A549 (cell line): ENCODE results near the gene RARA. TPM values are rescaled to one million over a fixed set of nuclear protein-coding genes. Genes with fewer than 3 reads are reported as not detected.

Experiments
- ATAC-seq, 2 experiments: fragments of 200-7000 bp in 1 of 2; fragments of >200 bp in 1 of 2; cut with Nextera tagmentation in 1 of 2; cut with Tn5 transposase in 1 of 2; 3 replicates each; pipeline versions ENCODE4 v1.8.0 to v1.9.1; 2018 to 2020; ENCODE audit warnings: mild to moderate bottlenecking in 1 of 2, moderate library complexity in 1 of 2
- CTCF ChIA-PET: fragments of 300-600 bp; sonication (Branson Sonifier 250); formaldehyde crosslinking; extraction: SDS; loops from one replicate; lab custom pipeline; 2021; ENCODE audit warnings: antibody characterized with exemption, inconsistent platforms; lab: Yijun Ruan, JAX
- POLR2A ChIA-PET: fragments of 350-600 bp; formaldehyde crosslinking; extraction: SDS; loops from one replicate; lab custom pipeline; 2021; ENCODE audit warnings: antibody characterized with exemption, inconsistent platforms; lab: Yijun Ruan, JAX
- DNase-seq, 2 experiments: peaks; one replicate each; pipeline versions ENCODE4 v3.0.0 to v3.0.0-alpha.2; 2011 to 2016; ENCODE audit warnings: low read depth in 1 of 2, low spot score in 1 of 2
- FAIRE-seq: peaks from 2 replicates; lab custom pipeline; 2011; peaks lifted over from hg19 to GRCh38; lab: Jason Lieb, UNC
- H3K27ac ChIP-seq, 2 experiments: fragments of >200 bp; sonication (Bioruptor Twin); formaldehyde crosslinking; 3 replicates each; pipeline ENCODE4 v1.5.1; 2016 to 2017
- H3K4me1 ChIP-seq: fragments of >200 bp; sonication (Bioruptor Twin); formaldehyde crosslinking; 3 replicates; pipeline ENCODE4 v1.6.1; 2016
- H3K4me2 ChIP-seq: fragments of >200 bp; sonication (Bioruptor Twin); formaldehyde crosslinking; 3 replicates; pipeline ENCODE4 v1.6.1; 2016
- H3K4me3 ChIP-seq: fragments of >200 bp; sonication (Bioruptor Twin); formaldehyde crosslinking; 3 replicates; pipeline ENCODE4 v1.5.1; 2016
- H3K9me3 ChIP-seq: fragments of >200 bp; sonication (Bioruptor Twin); formaldehyde crosslinking; 3 replicates; pipeline ENCODE4 v1.6.1; 2016
- CBX8 ChIP-seq: fragments of 200-600 bp; sonication (generic); IDR thresholded peaks from 2 replicates; pipeline ENCODE4 v1.6.1; 2016
- CEBPB ChIP-seq, 2 experiments: fragments of >200 bp in 1 of 2; sonication (Bioruptor Twin) in 1 of 2; formaldehyde crosslinking in 1 of 2; IDR thresholded peaks; 2 replicates each; pipeline ENCODE4 v1.6.1; 2012 to 2016
- CHD2 ChIP-seq: fragments of 150-350 bp; IDR thresholded peaks from 2 replicates; pipeline ENCODE4 v1.6.1; 2014; ENCODE audit warnings: low read length; ENCODE audit not compliant: partially characterized antibody
- CHD4 ChIP-seq: fragments of 200-600 bp; sonication (generic); IDR thresholded peaks from 2 replicates; pipeline ENCODE4 v1.6.1; 2016; ENCODE audit warnings: antibody characterized with exemption, mild to moderate bottlenecking, borderline replicate concordance
- EHF ChIP-seq: fragments of 250-450 bp; sonication (Bioruptor Pico); IDR thresholded peaks from 2 replicates; pipeline ENCODE4 v1.5.0; 2020; ENCODE audit warnings: mild to moderate bottlenecking
- FOSL2 ChIP-seq, 2 experiments: fragments of 450-650 bp in 1 of 2; fragments of >200 bp in 1 of 2; sonication (Bioruptor Twin) in 1 of 2; formaldehyde crosslinking; IDR thresholded peaks; 2 replicates each; pipeline versions ENCODE4 v1.5.0 to v1.6.1; 2016 to 2020; ENCODE audit warnings: mild to moderate bottlenecking in 1 of 2, moderate library complexity in 1 of 2
- HMGXB4 ChIP-seq: fragments of 250-450 bp; sonication (Bioruptor Pico); IDR thresholded peaks from 2 replicates; pipeline ENCODE4 v1.5.0; 2021; ENCODE audit warnings: mild to moderate bottlenecking, moderate library complexity, borderline replicate concordance
- JUNB ChIP-seq: fragments of >200 bp; sonication (Bioruptor Twin); formaldehyde crosslinking; IDR thresholded peaks from 2 replicates; pipeline ENCODE4 v1.6.1; 2016
- MAX ChIP-seq: IDR thresholded peaks from 2 replicates; pipeline ENCODE4 v1.6.1; 2012
- MAZ ChIP-seq: fragments of 150-350 bp; IDR thresholded peaks from 2 replicates; pipeline ENCODE4 v1.6.1; 2014; ENCODE audit warnings: antibody characterized with exemption, low read depth, low read length, borderline replicate concordance
- NFE2L2 ChIP-seq: fragments of 150-350 bp; conservative IDR thresholded peaks from 2 replicates; pipeline ENCODE4 v1.6.1; 2014; ENCODE audit warnings: low read length
- PHF8 ChIP-seq: fragments of 200-600 bp; sonication (generic); IDR thresholded peaks from 2 replicates; pipeline ENCODE4 v1.6.1; 2016; ENCODE audit warnings: low read depth, mild to moderate bottlenecking, antibody characterized with exemption, moderate library complexity, borderline replicate concordance
- REST ChIP-seq: fragments of 200-600 bp; sonication (generic); IDR thresholded peaks from 2 replicates; pipeline ENCODE4 v1.6.1; 2016; ENCODE audit warnings: antibody characterized with exemption, mild to moderate bottlenecking, moderate library complexity
- RFX5 ChIP-seq: fragments of 450-650 bp; IDR thresholded peaks from 2 replicates; pipeline ENCODE4 v1.7.1; 2014; ENCODE audit warnings: antibody characterized with exemption, mild to moderate bottlenecking, moderate library complexity
- USF2 ChIP-seq: fragments of 450-650 bp; IDR thresholded peaks from 2 replicates; pipeline ENCODE4 v1.6.1; 2014; ENCODE audit warnings: antibody characterized with exemption
- ZC3H11A ChIP-seq: fragments of 450-650 bp; IDR thresholded peaks from 2 replicates; pipeline ENCODE4 v1.6.1; 2014; ENCODE audit warnings: antibody characterized with exemption, mild to moderate bottlenecking
- WGBS: methylation state at CpG from one replicate; pipeline ENCODE4 v1.1.6; 2017; ENCODE audit errors: missing lambda C conversion rate; 5-methylcytosine and 5-hydroxymethylcytosine counted together
- polyA plus RNA-seq, 4 experiments: library from polyadenylated mRNA; depleted of rRNA in 3 of 4; stranded (reverse); fragments of >200 nt; fragmentation: RNase III in 1 of 4; extraction: RNeasy Plus Mini Kit Qiagen cat#74134 plus additional on column Dnase treatment in 1 of 4; gene quantifications; 2 replicates in 3 of 4; 3 replicates in 1 of 4; pipeline ENCODE4 v1.2.3, GENCODE V29; 2011 to 2017

Gene RARA
- polyA plus RNA-seq, 2 of the 4 experiments (the other 2 are of a cell fraction) = 8.6 to 17.2 TPM

- WGBS = 56% methylated on average over 4 of the region's 4 CpGs
- peaks cover 87% of the 10 kb centered on the region for H3K4me1 ChIP-seq
- TF ChIP-seq FOSL2 (IDR thresholded peaks at IDR 0.05) (no peak), FOSL2 (CRISPR knock-in tag; IDR thresholded peaks at IDR 0.05) (no peak), CEBPB (IDR thresholded peaks at IDR 0.05) (no peak), MAZ (no peak), CHD4 (no peak), ZC3H11A (no peak), CBX8 (no peak), REST (no peak), NFE2L2 (no peak), PHF8 (no peak), HMGXB4 (no peak), RFX5 (no peak)
- ChIA-PET POLR2A (interaction anchor here (1.4 kb wide), 1 partner anchor 19 kb away, joined by 3 read pairs; no protein-coding TSS in a partner anchor), CTCF (interaction anchor here (39.2 to 50.4 kb wide), 2 partner anchors 19 to 36 kb away, joined by 1069 to 2395 read pairs; partner anchors contain the start of genes CDC6, GJD3 and RARA)
- ATAC-seq (no peak), FAIRE-seq (no peak), DNase-seq (no peak)
- H3K9me3 ChIP-seq = no peaks in the 10 kb centered on the region
- H3K27ac ChIP-seq = peak overlapping the region; percentile 67 to 95
- H3K4me2 ChIP-seq = peak overlapping the region; percentile 99
- peak overlapping the region; percentile 9; the same call in 1 of the 3 replicates for H3K4me3 ChIP-seq
These were observed 13.0 kb downstream of the RARA start for GRCh38 chr17:40321961-40322357.

- FAIRE-seq = no peak
- ATAC-seq = peak in 1 of 2 experiments; percentile 6; a peak in 3 of 6 replicates
- no peak for TF ChIP-seq EHF (CRISPR knock-in tag)
- no peak for TF ChIP-seq JUNB
- no peak for TF ChIP-seq CHD2
- TF ChIP-seq NFE2L2 = no peak
- TF ChIP-seq USF2 = peak; percentile 92
- peak; percentile 50 for TF ChIP-seq MAX
- Histone ChIP-seq H3K27ac (peak overlapping the region; percentile 67 to 95), H3K9me3 (no peaks in the 10 kb centered on the region), H3K4me3 (peak overlapping the region; percentile 9; the same call in 1 of the 3 replicates), H3K4me2 (peak overlapping the region; percentile 99), H3K4me1 (peaks cover 87% of the 10 kb centered on the region)
- DNase-seq = peak; percentile 82 to 94
- ChIA-PET POLR2A (interaction anchor here (1.4 kb wide), 1 partner anchor 18 kb away, joined by 3 read pairs; no protein-coding TSS in a partner anchor), CTCF (interaction anchor here (39.2 to 50.4 kb wide), 2 partner anchors 20 to 35 kb away, joined by 1069 to 2395 read pairs; partner anchors contain the start of genes CDC6, GJD3 and RARA)
- WGBS = 33% methylated on average over 18 of the region's 19 CpGs
These were observed 13.7 kb downstream of the RARA start for GRCh38 chr17:40322358-40323315.
